Measurements from ENCODE around the gene GPC6.

DNA sequence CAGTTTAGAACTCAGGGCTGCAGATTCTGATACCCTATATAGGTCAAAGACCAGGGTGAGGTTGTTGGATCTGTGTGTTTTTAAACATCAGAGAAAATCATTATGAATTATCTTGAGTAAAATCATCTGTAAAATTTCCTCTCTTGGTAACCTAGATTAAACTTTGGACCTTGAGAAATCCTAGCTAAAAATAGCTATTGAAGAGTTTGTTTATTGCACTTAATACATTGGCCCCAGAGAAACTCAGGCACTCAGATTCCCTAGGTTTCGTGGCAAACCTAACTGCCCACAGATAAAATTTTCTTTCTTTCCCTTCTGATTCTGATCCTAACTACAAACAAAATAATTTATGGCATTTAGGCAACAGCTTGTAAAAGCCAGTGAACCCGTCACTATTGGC is 102.3 kb downstream of the GPC6 start:
- TF ChIP-seq POLR2A (IDR thresholded peaks at IDR 0.05; ENCODE audit: low read depth, low read length) (no peak), JUN (IDR thresholded peaks at IDR 0.05; ENCODE audit: borderline replicate concordance, insufficient read depth, insufficient read length, low read depth) (no peak), POLR2AphosphoS5 (IDR thresholded peaks at IDR 0.05; ENCODE audit: insufficient read depth, low read depth, low read length) (no peak), MYC (IDR thresholded peaks at IDR 0.05; ENCODE audit: low read depth, low read length) (no peak), EZH2 (IDR thresholded peaks at IDR 0.05; ENCODE audit: borderline replicate concordance, low read depth, low read length, severe bottlenecking) (no peak)
- TF ChIP-seq, protein P1, sequence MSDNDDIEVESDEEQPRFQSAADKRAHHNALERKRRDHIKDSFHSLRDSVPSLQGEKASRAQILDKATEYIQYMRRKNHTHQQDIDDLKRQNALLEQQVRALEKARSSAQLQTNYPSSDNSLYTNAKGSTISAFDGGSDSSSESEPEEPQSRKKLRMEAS (IDR thresholded peaks at IDR 0.05; ENCODE audit: insufficient read depth, insufficient read length), result no peak
- TF ChIP-seq, protein P2, sequence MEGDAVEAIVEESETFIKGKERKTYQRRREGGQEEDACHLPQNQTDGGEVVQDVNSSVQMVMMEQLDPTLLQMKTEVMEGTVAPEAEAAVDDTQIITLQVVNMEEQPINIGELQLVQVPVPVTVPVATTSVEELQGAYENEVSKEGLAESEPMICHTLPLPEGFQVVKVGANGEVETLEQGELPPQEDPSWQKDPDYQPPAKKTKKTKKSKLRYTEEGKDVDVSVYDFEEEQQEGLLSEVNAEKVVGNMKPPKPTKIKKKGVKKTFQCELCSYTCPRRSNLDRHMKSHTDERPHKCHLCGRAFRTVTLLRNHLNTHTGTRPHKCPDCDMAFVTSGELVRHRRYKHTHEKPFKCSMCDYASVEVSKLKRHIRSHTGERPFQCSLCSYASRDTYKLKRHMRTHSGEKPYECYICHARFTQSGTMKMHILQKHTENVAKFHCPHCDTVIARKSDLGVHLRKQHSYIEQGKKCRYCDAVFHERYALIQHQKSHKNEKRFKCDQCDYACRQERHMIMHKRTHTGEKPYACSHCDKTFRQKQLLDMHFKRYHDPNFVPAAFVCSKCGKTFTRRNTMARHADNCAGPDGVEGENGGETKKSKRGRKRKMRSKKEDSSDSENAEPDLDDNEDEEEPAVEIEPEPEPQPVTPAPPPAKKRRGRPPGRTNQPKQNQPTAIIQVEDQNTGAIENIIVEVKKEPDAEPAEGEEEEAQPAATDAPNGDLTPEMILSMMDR (IDR thresholded peaks at IDR 0.05; ENCODE audit: extremely low read depth in 1 of 2, insufficient read depth in 1 of 2, low read depth in 1 of 2, low read length in 2 of 2), result no peak

Measured in endothelial cell of umbilical vein (primary cell).